HG03342 (cell line): ENCODE measurements around the gene TMEM176A.

Experiments used
- ATAC-seq: cut with Tn5 transposase; IDR thresholded peaks from one replicate; pipeline ENCODE4 v1.9.1; 2021; ENCODE audit warnings: mild to moderate bottlenecking, moderate library complexity; ENCODE audit not compliant: unreplicated experiment

The TMEM176A gene

DNA sequence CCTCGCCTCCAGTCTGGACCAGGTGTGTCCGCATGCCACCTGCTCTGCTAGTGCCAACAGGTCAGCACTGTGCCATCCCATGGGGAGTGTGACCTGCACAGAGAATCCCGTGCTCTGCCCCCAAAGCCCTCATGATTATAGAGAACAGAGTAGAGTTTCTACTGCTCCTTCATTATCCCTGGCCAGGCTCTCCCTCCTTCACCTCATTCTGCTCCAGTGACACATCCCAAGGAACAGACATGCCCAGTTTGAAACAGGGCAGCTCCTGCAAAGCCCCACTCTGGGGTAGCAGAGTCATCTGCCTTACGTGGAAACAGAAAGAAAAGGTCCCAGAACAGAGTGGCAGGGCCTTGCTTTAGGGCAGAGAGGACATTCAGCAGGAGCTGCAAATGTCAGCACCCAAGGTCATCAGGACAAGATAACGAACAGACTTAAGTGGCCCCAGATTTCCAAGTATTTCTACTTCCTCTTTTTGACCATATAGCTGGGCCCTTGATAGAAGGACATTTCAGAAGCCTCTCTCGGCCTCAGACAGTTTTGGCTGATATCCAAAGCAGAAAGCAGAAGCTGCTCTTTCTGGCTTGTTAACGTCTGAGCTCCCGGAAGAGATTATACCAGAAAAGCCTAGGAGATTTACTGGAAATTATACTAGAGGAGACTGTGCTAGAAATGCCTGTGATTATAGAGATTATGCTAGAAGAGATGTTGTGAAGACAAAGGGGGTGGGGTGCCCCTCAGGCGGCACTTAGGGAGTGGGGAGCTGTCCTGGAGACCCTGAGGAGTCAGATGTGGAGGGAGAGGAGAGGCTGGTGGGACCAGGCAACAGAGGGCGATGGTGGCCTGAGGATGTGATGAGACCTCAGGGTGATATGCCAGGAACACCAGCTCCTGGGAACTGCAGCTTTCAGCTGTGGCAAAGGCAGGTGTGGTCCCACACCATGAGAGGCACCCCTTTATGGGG, 13.0 kb upstream of the TMEM176A start:
- no peak for ATAC-seq

DNA sequence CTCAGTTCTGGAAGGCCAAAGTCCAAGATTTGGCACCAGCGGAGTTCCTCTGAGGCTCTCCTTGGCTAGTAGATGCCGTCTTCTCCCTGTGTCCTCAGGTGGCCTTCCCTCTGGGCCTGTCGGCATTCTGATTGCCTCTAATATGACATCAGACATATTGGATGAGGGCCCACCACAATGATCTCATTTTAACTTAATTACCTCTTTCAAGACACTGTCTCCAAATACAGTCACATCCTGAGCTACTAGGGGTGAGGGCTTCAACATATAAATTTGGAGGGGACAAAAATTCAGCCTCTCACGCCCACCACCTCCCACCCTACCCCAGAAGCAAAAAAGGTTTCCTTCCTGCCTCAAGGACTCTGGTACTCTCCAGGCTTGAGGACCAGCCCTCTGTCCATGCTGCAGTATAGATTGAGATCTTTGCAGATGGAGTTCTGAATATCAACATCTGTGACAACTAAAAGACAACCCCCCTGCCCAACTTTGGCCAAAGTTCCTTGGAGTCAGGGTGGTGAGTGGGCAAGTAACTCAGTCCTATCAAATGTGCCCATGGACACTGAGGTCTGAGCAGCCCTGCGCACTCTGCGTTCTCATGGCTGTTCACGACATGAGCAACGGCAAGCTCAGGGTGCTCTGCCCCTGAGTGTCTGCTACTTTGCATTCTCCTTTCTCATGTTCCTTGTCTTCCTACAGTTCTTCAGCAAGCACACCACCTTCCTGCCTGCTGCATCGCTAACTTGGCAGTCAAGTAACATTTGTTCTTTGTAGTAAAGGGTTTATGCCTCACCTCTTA, 11.9 kb upstream of the TMEM176A start:
- ATAC-seq = no peak

GRCh38 chr7:150790416-150791075, 10.0 kb upstream of the TMEM176A start:
- no peak for ATAC-seq

- ATAC-seq = no peak
Observed at GRCh38 chr7:150791304-150791703, 9.3 kb upstream of the TMEM176A start.

- ATAC-seq = no peak
Observed at GRCh38 chr7:150791746-150792452, 8.7 kb upstream of the TMEM176A start.

- no peak for ATAC-seq
Observed at GRCh38 chr7:150793569-150794238, 6.9 kb upstream of the TMEM176A start.

DNA sequence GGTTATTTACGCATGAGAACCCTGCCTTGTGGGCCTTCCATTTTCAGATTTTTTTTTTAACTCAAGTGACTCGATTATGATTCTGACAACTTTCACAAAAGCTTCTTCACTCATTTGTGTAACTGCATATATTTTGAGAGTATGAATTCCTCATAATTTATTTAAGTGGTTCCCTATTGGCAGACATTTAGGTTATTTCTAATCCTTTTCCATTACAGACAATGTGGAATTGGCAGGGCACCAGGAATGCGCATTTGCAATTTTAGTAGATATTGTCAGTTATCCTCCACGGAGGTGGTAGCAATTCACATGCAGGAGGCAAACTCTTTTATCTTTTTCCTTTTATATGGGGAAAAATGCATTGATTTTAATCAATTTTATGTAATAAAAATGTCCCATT, 2.9 kb upstream of the TMEM176A start:
- no peak for ATAC-seq

- ATAC-seq = no peak
Observed at GRCh38 chr7:150799156-150799555, 1.4 kb upstream of the TMEM176A start.

DNA sequence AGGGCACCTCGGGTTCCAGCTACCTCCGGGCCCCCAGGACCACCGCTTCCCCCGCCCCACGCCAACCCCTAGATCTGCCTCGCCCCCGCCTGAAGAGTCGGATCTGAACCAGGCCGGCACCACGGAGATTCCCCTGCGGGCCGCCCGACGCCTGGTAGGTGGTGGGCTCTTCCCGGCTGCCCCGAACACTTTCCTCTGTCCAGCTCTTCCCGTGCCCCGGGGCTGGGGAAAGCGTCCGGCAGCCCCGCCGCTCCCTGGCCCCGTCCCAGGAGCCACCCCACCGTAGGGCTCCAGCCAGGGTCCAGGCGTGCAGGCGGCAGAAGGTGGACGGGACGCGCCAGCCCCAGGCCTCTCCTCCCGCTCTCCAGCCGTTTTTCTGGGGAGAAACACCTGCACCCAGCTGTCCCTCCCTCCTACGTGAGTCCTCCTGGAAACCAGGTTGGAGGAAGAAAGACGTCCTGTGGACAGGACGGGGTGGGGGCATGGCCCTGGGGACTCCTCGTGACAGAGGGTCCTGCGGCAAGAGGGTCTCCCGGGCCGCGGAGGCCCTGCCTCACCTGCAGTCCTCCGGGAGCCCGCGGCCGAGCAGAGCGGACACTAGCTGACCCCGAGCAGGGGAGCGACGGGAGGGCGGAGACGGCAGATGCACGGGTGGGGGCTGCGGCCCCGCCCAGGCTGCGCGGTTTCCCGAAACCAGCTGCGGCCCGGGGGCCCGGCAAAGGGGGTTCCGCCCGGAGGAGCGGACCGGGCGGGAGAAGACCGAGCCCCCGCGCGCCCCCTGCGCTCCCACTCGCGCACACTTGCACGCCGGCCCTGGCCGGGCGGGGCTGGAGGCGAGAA, 608 bp upstream of the TMEM176A start, which contains the start of gene TMEM176B:
TMEM176B (minus strand) TSS at position 624 of the 840 bp plus-strand sequence. CDS start 3,795 bp downstream, outside the sequence.
- no peak for ATAC-seq

DNA sequence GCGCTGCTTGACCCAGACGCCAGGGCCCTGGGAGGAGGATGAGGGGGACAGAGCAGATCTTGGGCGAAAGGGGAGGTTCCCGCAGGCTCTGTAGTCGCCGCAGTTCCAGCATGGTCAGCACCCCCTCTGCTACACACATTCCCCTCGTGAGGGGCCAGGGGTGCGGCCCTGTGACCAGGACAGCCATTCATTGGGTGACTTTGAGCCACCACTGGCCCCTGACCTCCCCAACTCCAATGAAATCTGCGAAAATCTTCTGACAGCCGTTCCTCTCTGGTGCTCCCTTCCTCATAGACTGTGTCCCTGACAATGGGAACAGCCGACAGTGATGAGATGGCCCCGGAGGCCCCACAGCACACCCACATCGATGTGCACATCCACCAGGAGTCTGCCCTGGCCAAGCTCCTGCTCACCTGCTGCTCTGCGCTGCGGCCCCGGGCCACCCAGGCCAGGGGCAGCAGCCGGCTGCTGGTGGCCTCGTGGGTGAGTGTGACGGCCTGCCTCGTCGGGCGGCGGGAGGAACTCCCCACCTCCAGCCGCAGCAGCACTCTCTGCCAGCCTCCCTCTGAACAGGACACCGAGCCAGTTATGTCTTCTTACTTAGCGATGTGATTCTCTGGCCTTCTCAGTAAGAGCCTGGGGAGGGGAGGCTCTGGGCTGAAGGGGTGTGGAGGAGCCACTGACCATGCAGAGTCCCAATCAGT, 825 bp downstream of the TMEM176A start:
- no peak for ATAC-seq

DNA sequence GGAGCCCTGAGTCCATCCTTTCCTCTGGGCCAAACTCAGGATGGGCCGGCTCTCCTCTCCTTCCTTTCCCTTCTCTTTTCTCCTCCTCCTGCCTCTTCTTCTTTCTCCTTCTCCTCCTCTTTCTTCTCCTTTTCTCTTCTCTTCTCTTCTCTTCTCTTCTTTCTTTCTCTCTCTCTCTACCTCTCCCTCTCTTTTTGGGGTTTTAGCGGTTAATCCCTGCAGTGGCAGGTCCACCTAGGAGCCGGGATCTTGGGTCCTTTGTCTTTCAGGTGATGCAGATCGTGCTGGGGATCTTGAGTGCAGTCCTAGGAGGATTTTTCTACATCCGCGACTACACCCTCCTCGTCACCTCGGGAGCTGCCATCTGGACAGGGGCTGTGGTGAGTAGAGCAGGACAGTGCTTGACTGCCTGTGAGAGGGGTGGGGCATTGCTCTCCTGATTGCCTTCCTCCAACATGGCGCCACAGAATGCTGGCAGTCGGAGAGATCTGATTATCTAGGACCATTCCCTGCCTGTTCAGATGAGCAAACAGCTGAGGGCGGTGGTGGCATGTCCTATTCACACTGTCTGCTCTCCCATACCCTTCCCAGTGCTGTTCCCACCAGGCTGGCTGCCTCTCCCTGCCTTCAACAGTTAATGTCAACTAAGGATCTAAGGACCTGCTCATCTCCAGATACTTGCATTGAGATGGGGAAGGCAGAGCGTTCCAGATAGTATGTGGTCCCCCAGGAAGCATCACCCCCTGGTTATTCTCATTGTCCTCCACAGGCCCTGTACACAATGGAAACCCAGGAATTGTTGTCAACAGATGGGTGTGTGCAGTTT, 1.6 kb downstream of the TMEM176A start:
- no peak for ATAC-seq

DNA sequence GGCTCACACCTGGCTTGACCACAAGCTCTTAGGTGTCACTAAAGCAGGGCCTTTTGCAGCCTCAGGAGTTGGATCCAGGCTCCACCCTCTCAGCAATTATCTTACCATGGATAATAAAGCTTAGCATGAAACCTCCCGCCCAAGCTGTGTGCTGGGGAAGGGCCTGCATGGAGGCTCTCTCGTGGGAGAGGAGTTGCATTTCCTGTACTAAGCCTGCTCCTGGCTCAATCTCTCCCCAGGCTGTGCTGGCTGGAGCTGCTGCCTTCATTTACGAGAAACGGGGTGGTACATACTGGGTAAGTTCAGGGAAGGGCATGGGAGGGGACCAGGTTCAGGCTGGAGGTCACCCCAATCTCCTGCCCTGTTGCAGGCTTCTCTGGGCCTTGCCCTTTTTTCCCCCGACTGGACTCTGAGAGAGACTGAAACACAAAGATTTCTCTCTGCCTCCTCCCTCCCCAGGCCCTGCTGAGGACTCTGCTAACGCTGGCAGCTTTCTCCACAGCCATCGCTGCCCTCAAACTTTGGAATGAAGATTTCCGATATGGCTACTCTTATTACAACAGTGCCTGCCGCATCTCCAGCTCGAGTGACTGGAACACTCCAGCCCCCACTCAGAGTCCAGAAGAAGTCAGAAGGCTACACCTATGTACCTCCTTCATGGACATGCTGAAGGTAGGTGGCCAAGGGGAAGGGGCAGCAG, 2.7 kb downstream of the TMEM176A start:
- no peak for ATAC-seq

- no peak for ATAC-seq
Observed at GRCh38 chr7:150804802-150805201, 4.2 kb downstream of the TMEM176A start.

- no peak for ATAC-seq
Observed at GRCh38 chr7:150805864-150806263, 5.3 kb downstream of the TMEM176A start.

- ATAC-seq = no peak
Observed at GRCh38 chr7:150806454-150806853, 5.9 kb downstream of the TMEM176A start.

DNA sequence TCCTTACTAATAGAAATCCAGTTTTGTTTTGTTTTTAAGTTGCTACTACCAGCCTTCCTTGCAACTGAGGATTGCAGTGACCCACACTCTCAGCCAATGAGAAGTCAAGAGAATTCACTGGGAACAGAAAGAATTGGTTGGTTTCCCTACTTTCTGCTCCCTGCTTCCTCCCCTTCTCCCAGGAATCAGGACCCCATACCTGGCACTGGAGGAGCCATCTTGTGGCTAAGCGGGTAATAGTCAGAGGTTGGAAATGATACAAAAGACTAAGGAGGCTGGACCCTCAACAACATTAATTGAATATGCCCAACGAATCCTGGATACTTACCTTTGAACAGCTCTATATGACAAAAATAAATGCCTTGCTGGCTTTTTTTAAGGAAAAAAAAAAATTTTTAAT, 6.3 kb downstream of the TMEM176A start:
- ATAC-seq = no peak
